Upper lobe of left lung (tissue), 4 donors: Measurements from ENCODE around the gene DENND4B.
"Not testable (repeated sequence)": the region's sequence is repeated elsewhere in the genome, so short reads cannot be mapped to it uniquely, and the experiment has no call there.

Experiments
- EP300 ChIP-seq, 4 donors: sonication (generic); formaldehyde crosslinking; IDR thresholded peaks; one replicate each; pipeline ENCODE4 v1.5.1; 2017; ENCODE audit warnings: antibody characterized with exemption in 4 of 4, control low read depth in 2 of 4
- POLR2A ChIP-seq, 4 donors: fragments of 450-650 bp; IDR thresholded peaks; one replicate each; pipeline ENCODE4 v1.5.1; 2016 to 2017; ENCODE audit warnings: antibody characterized with exemption in 4 of 4, mild to moderate bottlenecking in 2 of 4
- POLR2AphosphoS5 ChIP-seq, 2 donors: sonication (generic); formaldehyde crosslinking; IDR thresholded peaks; one replicate each; pipeline ENCODE4 v1.5.1; 2017; ENCODE audit warnings: antibody characterized with exemption in 2 of 2
- TF ChIP-seq, protein P1 (sequence below), 6 experiments: fragments of 450-650 bp in 4 of 6; fragments of 200-600 bp in 2 of 6; sonication (generic) in 2 of 6; IDR thresholded peaks; one replicate each; pipeline ENCODE4 v1.5.1; 2016 to 2019; ENCODE audit warnings: antibody characterized with exemption in 6 of 6

DNA sequence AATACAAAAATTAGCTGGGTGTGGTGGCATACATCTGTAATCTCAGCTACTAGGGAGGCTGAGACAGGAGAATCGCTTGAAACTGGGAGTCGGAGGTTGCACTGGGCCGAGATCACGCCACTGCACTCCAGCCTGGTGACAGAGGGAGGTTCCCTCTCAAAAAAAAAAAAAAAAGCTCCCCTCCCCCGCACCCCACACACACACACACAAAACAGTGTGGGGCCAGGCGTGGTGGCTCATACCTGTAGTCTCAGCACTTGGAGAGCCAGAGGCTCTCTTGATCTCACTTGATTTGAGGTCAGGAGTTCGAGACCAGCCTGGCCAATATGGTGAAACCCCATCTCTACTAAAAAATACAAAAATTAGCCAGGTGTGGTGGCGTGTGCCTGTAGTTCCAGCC lies 40.6 kb downstream of the DENND4B start:
- TF ChIP-seq, protein P1, sequence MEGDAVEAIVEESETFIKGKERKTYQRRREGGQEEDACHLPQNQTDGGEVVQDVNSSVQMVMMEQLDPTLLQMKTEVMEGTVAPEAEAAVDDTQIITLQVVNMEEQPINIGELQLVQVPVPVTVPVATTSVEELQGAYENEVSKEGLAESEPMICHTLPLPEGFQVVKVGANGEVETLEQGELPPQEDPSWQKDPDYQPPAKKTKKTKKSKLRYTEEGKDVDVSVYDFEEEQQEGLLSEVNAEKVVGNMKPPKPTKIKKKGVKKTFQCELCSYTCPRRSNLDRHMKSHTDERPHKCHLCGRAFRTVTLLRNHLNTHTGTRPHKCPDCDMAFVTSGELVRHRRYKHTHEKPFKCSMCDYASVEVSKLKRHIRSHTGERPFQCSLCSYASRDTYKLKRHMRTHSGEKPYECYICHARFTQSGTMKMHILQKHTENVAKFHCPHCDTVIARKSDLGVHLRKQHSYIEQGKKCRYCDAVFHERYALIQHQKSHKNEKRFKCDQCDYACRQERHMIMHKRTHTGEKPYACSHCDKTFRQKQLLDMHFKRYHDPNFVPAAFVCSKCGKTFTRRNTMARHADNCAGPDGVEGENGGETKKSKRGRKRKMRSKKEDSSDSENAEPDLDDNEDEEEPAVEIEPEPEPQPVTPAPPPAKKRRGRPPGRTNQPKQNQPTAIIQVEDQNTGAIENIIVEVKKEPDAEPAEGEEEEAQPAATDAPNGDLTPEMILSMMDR (IDR thresholded peaks at IDR 0.05), result not testable (repeated sequence)
- not testable (repeated sequence) for TF ChIP-seq POLR2A, POLR2AphosphoS5, EP300 (IDR thresholded peaks at IDR 0.05)
